Activated T-cell treated with anti-CD3 and anti-CD28 coated beads for 1 hour (primary cell): ENCODE measurements around the gene CBFA2T2.
A peak's percentile ranks its signal among the peaks of the same experiment; 100 is the strongest.

Experiments
- DNase-seq: peaks from one replicate; pipeline ENCODE4 v3.0.0-alpha.2; 2020; ENCODE audit warnings: low read depth

CBFA2T2 gene

GRCh38 chr20:33576432-33577125 lies 86.7 kb downstream of the CBFA2T2 start:
- no peak for DNase-seq

GRCh38 chr20:33578510-33578909 lies 88.6 kb downstream of the CBFA2T2 start:
- no peak for DNase-seq

GRCh38 chr20:33583143-33583542 lies 93.2 kb downstream of the CBFA2T2 start:
- DNase-seq = no peak

- no peak for DNase-seq
These were observed 95.1 kb downstream of the CBFA2T2 start for GRCh38 chr20:33584976-33585375.

GRCh38 chr20:33585413-33585812 lies 95.5 kb downstream of the CBFA2T2 start:
- no peak for DNase-seq

GRCh38 chr20:33589059-33589458 lies 99.2 kb downstream of the CBFA2T2 start:
- DNase-seq = no peak

- DNase-seq = peak; percentile 6
These were observed 102.0 kb downstream of the CBFA2T2 start for GRCh38 chr20:33591901-33592300.

- no peak for DNase-seq
These were observed 104.8 kb downstream of the CBFA2T2 start for GRCh38 chr20:33594743-33595142.

- DNase-seq = no peak
These were observed 110.5 kb downstream of the CBFA2T2 start for GRCh38 chr20:33600414-33600813.

- no peak for DNase-seq
These were observed 111.1 kb downstream of the CBFA2T2 start for GRCh38 chr20:33600981-33601380.

GRCh38 chr20:33601861-33602260 lies 112.0 kb downstream of the CBFA2T2 start:
- no peak for DNase-seq

GRCh38 chr20:33602826-33603590 lies 113.1 kb downstream of the CBFA2T2 start:
- no peak for DNase-seq

- DNase-seq = no peak
These were observed 114.4 kb downstream of the CBFA2T2 start for GRCh38 chr20:33604084-33604990.

- DNase-seq = no peak
These were observed 115.1 kb downstream of the CBFA2T2 start for GRCh38 chr20:33604991-33605370.

- no peak for DNase-seq
These were observed 116.3 kb downstream of the CBFA2T2 start for GRCh38 chr20:33606118-33606771.

- no peak for DNase-seq
These were observed 119.6 kb downstream of the CBFA2T2 start for GRCh38 chr20:33609504-33609903.

GRCh38 chr20:33611106-33611505 lies 121.2 kb downstream of the CBFA2T2 start:
- DNase-seq = no peak

GRCh38 chr20:33612001-33612400 lies 122.1 kb downstream of the CBFA2T2 start:
- no peak for DNase-seq

GRCh38 chr20:33621717-33622400 lies 132.0 kb downstream of the CBFA2T2 start:
- no peak for DNase-seq

- DNase-seq = no peak
These were observed 132.9 kb downstream of the CBFA2T2 start for GRCh38 chr20:33622705-33623365.

GRCh38 chr20:33624399-33624798 lies 134.5 kb downstream of the CBFA2T2 start:
- no peak for DNase-seq
